NK-92 (cell line): ENCODE measurements around the gene LENEP.

Experiments used
- DNase-seq: peaks from one replicate; lab custom pipeline; 2025; ENCODE audit not compliant: unreplicated experiment; lab: John Stamatoyannopoulos, UW

LENEP gene, protein sequence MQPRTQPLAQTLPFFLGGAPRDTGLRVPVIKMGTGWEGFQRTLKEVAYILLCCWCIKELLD

DNA sequence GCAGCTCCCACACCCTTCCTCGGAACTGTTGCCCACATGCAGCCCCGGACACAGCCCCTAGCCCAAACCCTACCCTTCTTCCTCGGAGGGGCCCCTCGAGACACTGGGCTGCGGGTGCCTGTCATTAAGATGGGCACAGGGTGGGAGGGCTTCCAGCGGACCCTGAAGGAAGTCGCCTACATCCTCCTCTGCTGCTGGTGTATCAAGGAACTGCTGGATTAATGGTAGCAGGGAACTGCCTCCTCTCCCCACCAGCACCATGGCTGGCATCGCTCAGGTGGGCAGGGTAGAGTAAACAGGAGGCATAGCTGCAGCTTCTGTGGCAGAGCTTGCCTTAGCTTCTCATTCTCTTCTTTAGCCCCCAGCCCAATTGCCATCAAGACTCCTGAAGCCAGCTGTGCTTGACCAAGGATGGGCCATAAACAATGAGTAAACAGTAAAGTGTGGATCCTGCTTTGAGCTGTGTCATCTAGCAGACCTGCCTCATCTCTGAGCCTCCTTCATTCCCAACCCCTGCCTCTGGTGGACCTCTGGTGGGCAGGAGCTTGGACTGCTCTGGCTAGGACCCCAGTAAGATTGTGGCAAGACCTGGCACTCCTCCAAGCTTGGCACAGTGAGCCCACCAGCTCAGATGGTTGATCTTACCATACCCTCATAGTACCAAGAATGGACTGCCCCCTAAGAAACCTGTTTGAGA lies at the start of gene LENEP:
Gene LENEP (plus strand): TSS at position 15 of the 697 bp plus-strand sequence. CDS start 22 bp downstream, at position 37.
- DNase-seq, result no peak

DNA sequence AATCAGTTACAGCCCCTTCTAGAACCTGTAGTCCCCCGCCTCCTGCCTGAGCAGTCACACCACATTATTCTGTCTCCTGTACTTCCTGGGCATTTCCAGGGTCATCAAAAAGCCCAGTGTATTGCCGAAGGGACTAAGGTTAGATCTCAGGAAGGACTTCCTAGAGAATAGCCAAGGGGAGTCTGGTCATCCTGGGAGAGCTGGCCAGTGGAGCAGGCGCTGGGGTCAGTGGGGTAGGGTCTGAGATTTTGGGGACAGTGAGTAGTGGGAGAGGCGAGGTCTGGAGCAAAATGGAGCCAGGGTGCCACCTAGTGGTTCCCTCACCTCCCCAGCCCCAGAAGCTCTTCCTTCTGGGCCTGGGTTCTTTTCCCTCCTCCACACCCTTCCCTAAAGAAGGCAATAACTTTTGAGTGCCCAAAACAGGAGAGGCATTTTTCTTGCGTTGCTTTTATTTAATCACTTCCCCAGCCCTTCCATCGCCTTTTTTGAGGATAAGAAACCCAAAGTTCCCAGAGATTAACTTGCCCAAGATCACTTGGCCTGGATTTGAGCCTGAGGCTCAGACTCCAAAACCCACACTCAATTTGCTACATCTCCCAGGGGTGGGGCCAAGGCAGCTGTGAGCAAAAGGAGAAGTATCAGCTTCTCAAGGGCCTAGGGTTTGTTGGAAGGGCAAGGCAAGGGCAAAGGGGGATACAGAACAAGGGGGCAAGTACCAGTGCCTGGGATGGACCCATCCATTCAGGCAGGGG lies 49.6 kb upstream of the LENEP start:
- DNase-seq, result no peak

DNA sequence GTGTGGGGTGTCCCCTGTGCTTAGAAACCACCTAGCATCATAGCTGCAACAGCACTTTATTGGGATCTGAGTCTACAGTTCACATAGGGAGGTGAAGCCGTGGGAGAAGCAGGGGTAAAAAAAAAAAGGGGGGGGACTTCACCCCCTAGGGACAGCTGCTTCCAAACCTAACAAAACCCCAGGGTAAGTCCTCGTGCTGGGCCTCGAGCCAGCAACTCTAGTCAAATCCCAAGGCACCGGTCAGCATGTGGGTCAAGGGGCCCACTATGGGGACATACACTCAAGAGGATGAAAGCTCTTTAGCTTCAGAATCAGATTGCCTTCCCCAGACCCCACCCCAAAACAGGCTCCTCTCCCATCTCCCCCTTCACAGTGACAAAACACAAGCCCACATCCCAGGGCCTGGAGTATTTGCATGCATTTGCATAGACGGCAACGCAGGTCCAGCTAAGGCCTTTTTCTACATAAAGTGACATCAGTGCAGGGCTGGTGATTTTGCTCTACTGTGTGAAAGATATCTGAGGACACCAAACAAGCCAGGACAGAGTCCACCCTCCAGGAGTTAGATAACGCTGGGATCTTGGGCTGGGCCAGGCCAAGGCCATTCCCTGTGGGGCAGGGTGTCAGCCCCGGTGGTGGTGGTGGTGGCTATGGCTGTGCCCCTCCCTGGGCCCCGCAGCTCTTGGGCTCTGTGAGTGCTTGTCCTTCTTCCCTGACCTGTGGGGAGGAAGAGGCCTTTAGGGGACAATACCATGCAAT lies 48.8 kb upstream of the LENEP start:
- no peak for DNase-seq

DNA sequence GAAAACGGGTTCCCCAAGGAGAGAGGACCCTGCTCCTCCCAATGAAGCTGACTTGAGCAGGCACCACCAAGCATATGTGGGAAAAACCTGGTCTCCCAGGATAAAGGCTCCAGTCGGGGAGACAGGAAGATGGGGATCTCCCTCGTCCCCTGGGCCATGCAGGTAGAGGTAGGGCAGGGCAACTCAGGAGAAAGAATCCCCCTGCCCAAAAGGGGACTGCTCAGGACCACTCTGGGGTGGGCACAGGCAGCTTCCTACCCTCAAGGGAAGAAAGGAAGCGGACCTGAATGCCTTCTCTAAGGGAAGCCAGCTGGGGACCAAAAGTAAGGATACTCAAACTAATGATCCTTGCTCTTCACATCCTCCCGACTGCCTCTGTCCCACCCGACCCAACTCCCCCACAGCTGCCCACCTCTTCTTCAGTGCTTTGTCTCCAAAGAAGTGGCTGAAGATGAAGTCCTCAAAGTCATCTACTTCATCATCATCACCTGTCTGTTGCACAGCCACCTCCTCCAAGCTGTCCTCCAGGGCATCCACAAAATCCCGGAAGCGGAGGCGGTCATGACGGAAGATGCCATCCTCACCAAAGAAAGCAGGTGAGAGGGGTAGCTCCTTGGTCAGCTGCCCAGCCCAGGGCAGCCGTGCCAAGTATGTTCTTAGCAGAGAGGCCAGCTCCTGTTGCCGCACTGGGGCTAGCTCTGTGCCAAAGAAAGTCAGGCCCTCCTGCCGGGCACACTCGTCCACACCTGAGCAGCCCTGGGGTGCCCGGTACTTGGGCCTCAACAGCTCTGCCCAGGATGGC lies 48.0 kb upstream of the LENEP start:
- DNase-seq, result no peak

DNA sequence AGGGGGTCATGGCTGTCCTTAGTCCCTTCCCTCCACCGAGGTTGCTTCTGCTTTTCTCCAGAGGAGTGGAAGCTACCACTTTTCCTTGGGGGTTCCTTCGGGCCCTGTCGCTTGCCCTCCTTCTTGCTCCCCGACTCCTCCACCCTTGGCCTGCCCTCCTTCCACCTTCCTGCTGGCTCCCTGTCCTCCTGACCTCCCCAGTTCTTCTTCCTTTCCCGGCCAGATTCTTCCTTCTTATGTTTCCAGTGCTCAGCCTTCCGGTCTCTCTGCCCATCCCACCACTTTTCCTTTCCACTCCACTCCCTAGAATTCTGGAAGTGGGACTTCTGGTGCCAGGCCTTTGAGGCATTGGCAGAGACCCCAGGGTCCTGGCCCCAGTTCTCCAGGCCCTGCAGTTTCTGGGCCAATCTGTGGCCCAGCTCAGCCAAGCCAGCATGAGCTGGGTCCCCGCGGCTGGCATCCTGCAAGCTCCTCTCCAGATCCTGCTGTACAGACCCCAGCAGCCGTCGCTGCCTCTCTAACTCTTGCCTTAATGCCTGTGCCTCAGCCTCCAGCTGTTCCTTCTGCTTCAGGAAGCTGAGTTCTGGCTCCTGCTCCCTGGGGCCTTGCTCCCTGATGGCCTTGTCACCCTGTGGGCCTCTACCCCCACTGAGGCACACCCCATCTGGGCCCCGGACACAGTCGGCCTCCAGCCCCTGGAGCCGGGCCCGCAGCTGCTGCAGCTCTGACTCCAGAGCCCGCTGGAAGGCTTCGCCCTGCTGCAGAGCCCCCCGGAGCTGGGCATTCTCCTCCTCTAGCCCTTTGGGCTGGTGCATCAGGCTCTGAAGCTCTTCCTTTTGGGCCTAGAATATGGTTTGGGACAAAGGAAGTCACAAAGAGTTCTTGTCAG lies 47.2 kb upstream of the LENEP start:
- no peak for DNase-seq

DNA sequence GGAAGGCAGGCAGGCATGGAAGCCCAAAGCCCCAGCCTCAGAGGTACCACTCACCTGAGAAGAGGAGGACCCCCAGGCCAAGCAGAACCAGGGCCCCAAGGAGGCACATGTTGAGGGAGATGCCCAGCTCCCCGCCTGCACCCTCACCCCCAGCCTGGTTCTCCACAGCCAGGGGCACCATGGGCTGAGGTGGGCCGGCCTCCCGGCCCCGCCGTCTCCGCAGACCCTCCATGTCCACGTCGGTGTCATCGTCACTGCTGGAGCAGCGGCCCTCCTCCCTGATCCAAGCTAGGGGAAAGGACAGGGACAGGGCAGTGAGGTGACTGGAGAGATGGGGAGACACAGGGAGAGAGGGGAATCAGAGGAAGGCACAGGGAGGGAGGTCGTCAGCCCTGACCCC lies 45.3 kb upstream of the LENEP start:
- DNase-seq, result no peak

DNA sequence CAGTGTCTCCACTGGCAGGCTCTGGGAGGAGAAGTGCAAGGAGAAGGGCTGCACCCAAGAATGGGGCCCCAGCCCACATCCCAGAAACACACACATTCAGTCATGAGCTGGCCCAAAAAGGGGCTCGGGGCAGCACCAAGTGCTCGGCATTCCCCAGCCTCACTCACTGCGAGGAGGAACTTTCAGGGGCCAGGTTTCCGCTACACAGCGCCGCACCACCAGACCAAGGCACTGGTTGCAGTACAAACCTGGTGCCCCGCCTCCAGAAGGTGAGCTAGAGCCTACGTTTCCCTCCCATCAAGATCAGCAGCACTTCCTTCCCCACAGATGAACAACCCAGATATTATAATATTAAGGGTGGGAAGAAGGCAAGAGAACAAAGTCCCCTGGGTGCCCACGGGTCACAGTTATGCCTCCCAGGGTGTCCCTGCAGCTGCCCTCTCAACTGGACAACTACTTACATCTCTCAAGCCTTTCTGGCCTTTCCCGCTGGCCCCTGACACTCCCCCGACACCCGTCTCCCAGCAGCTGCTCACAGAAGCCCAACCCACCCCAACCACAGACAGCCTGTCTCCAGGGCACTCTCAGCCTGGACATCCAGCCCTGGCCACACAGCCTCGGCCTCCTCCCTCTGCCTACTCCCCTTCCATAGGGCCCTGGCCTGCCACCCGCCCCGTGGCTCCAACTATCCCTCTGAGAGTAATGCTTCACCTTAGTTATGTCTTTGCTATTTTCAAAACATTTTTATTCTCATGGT lies 41.3 kb upstream of the LENEP start:
- no peak for DNase-seq

DNA sequence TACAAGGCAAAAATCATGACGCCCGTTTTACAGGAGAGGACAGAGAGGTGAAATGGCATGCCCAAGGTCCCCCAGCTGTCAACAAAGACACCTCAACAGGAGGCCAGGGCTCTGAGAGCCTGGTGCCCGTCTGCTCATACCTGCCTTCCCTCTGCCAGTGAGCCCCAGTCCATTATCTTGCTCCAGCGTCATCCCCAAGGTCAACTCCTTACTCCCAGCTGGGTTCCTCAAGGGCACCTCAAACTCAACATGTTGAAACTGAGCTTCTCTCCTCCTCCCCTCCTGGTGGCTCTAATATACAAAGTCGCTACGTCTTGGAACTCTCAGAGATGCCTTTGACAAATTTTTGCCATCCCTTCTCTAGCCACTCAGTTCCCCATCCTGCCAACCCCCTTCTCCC lies 40.7 kb upstream of the LENEP start:
- no peak for DNase-seq

DNA sequence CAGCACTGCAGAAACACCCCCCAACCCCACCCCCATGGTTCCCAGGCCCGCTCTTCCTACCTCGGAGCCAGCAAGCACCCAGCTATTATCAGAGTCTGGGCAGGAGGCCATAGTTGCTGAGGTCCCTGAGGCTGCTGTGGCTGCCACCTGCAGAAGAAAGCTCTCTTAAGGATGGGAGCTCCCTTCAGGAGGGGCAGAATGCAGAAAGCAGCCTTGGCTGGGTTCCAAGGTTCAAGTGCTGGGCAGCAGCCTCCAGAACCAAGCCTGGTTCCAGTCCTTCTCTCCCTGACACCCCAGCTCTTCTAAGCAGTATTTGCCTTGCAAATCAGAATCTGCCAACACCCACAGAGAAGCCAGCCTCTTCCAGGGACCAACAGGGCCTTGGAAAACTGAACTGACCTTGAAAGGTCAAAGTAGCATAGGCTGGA lies 39.8 kb upstream of the LENEP start:
- DNase-seq, result no peak

DNA sequence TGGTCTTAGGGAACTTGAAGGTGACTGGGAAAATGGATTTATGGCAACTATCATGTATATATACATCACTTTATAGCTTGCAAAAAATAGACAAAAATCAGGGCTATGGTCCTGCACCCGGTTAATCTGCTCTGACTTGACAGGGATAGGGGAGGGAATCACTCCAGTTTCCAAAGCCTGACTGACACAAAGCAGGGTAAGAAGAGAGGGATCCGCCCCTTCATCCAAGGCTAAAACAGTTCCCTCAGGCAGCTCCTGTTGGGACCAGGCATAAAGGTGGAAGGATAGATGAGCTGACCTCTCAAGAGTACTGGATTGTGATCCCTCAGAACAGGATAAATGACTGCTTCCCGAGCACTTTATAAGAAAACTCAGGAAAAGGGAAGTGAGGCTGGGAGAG lies 38.8 kb upstream of the LENEP start:
- DNase-seq, result no peak

DNA sequence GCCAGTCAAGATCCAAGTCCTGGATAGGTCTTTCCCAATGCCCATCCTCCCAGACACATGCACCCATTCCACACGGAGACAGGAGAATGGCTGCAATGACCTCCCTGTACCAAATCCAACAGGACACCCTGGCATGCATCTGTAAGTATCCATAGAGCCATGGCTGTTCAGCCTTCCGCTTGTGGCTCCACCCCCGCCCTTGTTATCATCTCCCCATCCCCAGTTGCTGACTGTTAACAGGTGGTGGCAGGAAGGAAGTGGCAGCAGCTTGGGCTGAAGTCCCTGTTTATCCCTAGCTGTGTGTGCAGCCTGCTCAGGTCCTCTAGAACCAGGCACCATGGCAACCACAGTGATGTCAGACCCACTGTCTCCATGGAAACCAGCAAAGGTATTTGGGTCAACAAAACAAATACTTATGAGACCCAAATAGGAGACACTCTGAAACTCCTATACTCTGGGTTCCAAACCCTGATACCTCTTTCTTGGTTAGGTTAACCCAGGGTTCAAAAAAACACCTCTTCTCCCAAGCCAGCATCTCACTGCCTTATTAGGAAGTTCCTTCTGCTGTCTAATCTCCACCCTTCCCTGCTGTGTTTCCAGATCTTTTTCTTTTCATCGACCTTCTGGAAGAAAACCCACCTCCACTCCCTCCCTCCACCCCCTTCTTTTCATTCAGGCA lies 38.2 kb upstream of the LENEP start:
- peak; percentile 72 for DNase-seq

DNA sequence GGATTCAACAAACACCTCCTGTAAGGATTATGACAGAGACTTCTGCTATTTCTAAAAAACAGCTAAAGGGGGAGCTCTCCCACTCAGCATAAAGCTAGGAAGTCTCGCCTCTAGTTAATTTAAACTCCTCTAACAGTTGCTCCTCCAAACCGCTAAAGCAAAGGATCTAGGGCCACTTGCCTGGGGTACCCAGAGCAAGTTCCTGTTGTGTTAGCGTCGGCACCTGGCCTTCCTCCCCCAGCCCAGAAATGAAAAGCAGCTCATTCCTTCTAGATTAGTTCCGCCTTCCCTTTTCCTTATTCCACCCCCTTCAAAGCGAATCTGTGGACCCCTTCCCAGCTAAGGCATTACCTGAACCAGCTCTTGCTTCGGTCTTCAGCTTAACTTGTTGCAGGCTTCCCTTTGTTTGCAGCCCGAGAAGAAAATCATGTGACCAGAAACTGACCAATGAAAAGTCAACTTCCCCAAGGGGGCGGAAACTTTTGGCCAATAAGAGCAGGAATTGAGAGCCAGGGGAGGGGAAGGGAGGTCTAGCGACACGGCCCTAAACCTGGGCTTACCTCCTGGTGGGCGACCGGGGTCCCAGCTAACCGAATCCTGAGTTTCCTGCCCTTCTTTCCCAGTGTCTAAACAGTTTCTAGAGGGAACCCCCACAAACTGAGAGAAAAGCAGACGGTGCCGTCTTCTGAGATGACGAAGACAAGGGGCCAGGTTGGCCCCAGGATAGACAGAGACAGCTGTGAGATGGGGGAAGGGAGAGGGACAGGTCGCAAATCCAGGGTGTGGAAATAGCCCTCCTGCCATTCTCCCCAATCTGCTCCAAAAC lies 37.5 kb upstream of the LENEP start, which contains the start of gene PBXIP1:
Gene PBXIP1 (minus strand): TSS at position 382 of the 826 bp plus-strand sequence. CDS start 2,378 bp downstream, outside the sequence.
- peak; percentile 25 for DNase-seq

DNA sequence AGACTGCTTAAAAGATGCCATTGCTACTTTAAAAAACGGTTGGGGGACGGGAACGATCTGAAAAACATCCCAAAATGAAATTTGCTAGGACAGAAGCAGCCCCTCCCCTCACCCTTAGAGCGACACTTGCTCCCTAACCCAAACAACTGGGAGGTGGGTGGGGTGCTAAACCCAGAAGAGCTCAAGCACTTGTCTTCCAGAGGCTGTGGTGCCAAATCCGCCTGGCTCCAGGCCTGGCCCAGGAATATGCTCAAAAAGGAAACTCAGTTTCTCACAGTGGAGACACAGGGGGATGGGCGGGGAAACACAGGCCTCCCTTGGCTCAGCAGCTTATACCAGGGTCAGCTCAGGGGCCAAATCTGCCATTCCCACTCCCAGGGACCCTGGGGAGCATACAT lies 36.8 kb upstream of the LENEP start:
- no peak for DNase-seq

DNA sequence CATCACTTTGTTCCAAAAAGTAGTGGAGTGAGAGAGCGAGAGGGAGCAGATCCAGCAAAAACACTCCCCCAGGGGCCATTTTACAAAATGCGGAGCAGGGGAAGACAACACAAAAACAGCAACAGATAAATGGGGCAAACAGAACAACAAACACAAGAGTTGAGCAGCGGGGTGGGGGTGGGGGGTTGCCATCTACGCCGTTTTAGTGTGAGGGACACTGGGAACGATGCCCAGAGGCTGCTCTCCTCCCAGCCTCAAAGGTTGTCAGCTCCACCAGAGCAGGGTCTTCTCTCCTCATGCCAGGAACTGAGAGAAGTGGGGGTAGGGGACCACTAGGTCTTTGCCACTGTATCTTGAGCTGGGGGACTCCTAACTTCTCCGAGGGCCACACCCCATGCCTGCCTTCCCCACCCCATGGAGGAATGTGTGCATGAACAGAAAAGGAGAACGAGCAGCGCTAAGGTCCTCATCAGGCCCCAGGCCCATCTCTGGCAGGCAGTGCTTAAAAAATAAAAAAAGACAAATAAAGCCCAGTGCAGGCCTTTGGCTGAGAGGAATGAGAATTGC lies 36.2 kb upstream of the LENEP start:
- no peak for DNase-seq

DNA sequence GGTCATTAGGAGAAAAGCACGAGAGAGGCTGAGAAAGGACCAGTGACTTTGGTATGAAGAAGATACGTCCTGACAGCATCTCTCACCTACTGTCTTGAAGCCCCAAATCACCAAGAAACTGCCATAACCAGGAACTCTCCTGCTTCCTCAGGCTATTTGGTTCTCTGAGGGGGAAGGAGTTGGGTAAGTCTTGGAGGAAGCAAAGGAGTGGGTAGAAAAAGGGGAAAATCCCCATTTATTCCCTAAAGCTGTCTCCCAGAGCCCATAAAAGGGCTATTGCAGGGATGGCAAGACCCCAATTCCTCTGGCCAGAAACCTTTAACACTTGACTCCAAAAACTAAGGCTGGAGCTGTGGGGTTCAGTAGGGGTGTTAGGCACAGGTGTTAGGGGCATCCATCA lies 35.4 kb upstream of the LENEP start:
- DNase-seq, result no peak

DNA sequence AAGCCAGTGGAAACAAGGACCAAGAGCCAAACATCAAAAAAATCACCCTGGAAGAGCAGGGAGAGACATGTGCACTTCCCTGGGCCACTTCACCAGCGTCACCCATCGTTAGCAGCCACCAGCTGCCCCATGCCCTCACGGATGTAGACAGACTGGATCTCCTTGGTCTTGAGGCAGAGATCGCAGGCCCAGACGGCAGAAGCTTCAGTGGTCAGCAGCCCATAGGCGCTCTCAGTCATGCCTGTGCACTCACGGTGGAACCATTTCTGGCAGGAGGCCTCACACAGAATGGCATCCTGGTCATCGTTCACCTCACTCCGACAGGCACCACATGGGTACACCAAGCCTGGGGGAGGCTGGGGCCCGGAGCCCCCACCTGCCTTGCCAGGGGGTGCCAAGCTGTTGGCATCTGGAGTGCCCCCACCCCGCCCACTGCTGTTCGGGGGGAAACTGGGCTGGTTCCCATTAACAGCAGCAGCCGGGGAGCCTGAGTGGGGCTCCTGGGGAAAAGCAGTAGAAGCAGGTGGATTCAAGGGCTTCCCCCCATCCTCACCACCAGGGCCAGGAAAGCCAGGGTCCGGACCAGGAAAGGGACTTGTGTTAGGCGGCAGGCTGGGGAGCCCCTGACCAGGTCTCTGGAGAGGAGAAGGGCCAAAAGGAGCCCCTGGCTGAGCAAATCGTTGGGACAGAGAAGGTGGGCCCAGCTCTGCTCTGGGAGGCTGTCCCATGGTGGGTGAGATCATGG lies 34.5 kb upstream of the LENEP start:
- no peak for DNase-seq

DNA sequence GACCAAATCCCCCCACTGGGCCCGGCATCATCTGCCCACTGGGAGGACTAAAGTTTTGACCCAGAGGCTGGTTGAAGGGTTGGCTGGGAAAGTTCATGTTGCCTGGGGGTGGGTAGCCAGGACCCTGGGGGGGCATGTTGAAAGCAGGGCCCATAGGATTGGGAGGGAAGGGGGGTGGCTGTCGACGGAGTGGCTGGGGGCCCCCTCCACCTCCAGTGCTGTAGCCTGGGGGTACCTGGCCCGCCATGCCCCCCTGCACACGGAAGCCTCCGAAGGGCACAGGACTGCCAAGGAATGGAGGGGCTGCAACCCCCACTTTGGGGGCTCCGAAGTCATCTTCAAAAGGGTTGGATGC lies 34.0 kb upstream of the LENEP start:
- no peak for DNase-seq
